Measurements from ENCODE around the gene MFAP1.
"Not testable (repeated sequence)": the region's sequence is repeated elsewhere in the genome, so short reads cannot be mapped to it uniquely, and the experiment has no call there.

MFAP1 gene

DNA sequence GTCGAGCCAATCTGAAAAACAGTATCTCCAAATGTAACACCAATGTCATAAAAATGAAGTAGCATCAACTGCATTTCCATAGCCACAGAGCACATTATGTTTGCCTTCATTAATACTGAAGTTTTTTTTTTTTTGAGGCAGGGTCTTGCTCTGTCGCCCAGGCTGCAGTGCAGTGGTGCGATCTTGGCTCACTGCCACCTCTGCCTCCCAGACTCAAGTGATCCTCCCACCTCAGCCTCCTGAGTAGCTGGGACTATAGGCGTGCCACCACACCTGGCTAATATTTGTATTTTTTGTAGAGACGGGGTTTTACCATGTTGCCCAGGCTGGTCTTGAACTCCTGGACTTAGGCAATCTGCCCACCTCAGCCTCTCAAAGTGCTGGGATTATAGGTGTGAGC lies 9.4 kb downstream of the MFAP1 start:
- DNase-seq: not testable (repeated sequence)

DNA sequence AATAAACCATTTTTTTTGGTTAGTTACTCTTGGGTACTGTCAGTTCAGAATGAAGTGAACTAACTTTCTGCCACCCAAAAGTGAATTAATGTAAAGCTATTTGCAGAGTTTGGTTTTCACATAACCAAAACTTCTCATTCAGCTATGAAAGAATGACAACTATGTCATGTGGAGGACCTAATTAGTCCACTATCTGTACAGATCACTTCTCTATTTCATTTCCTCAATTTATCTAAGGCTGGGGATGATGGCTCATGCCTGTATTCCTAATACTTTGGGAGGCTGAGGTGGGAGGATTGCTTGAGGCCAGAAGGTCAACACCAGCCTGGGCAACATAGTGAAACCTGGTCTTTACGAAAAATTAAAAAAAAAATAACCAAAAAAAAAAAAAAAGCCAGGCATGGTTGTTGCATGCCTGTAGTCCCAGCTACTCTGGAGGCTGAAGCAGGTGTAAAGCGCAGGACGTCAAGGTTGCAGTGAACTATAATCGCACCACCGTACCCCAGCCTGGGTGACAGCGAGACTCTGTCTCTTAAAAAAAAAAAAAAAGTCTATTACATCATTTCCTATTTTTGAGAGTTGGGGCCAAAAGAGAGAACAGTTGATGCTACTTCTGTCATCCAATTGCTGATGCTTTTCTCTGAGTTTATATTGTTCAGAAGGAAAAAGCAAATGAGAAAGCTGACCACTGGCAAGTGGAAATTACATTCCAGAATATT lies 15.4 kb downstream of the MFAP1 start:
- no peak for DNase-seq

- DNase-seq: no peak
Observed at GRCh38 chr15:43808435-43808950, 16.0 kb downstream of the MFAP1 start.

- DNase-seq: not testable (repeated sequence)
Observed at GRCh38 chr15:43802676-43803075, 21.8 kb downstream of the MFAP1 start.

GRCh38 chr15:43800286-43801141 lies 24.0 kb downstream of the MFAP1 start, which contains the start of gene HYPK:
TSS of gene HYPK (plus strand) at chr15:43800599. CDS start at chr15:43800623, 24 bp downstream.
- DNase-seq: peak; percentile 93

GRCh38 chr15:43799945-43800285 lies 24.6 kb downstream of the MFAP1 start, which contains the start of gene SERINC4:
TSS of gene SERINC4 (minus strand) at chr15:43800220. CDS start at chr15:43799986, 234 bp downstream.
- DNase-seq: no peak

DNA sequence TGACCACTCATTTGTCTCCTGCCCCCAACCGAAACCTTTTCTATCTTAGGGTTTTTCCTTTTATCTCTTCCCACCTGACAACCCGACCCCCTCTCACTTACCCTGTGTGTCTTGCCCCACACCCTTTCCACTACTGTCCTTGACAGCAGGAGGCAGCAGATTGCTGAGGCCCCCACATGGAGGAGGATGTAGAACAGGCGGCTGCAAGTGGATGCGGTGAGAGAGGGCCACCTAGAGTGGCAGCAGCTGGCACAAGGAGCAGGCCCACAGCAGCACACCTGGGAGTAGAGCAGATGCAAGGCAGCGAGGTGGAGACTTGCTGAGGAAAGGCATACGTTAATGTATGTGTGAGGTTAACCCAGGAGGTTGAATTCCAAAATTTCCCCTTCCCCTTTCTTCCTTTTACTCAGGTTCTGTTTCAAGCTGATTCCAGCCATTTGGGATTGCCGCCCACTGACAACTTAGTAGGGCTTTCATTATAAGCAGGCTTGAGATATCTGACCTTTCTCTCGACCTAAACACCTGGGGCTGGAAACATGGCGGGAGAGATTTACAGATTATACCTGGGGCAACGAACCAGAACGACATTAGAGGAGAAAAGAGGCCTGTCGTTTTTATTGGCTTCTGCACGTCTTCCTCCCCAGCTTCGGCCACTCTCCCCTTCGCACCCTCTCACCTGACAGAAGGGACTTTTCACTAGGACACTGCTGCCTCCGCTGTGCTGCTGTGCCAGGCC lies 25.1 kb downstream of the MFAP1 start:
- DNase-seq: no peak

DNA sequence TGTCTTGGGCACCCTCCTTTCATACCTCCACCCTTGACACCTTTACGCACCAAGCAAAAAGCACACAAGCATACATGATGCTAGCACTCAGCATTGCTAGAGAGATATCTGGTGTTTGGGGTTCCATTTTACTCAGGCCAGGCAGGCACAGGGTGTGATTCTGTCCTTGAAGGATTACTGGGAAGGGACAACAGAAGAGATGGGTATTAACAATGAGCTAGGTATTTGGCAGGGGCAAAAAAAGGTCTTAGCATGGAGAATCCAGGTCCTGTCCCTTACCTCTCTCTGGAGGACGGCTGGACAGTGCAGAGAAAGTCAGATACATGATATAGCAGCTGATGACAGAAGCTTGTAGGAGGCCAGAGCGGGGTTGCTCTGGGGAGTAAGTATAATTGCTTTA lies 27.9 kb downstream of the MFAP1 start:
- DNase-seq: no peak

- no peak for DNase-seq
Observed at GRCh38 chr15:43795997-43796396, 28.5 kb downstream of the MFAP1 start.

DNA sequence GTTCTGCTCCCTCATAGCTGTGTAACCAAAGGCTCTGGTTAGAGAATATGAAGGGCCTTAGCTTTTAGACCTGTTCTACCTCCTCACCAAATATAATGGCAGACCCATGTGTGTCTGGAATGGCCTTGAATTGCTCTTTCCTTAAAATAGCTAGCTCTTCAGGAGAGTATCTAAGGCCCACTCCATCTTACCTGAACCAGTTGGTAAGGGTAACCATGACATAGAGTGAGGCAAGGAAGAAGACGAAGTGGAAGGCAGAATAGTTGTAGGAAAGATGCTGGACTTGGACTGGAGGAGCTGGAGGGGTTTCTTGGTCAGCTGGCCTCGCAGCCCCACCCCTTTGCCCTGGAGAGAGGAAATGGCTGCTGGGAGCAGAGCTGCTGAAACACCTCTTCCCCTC lies 29.3 kb downstream of the MFAP1 start:
- DNase-seq: no peak

DNA sequence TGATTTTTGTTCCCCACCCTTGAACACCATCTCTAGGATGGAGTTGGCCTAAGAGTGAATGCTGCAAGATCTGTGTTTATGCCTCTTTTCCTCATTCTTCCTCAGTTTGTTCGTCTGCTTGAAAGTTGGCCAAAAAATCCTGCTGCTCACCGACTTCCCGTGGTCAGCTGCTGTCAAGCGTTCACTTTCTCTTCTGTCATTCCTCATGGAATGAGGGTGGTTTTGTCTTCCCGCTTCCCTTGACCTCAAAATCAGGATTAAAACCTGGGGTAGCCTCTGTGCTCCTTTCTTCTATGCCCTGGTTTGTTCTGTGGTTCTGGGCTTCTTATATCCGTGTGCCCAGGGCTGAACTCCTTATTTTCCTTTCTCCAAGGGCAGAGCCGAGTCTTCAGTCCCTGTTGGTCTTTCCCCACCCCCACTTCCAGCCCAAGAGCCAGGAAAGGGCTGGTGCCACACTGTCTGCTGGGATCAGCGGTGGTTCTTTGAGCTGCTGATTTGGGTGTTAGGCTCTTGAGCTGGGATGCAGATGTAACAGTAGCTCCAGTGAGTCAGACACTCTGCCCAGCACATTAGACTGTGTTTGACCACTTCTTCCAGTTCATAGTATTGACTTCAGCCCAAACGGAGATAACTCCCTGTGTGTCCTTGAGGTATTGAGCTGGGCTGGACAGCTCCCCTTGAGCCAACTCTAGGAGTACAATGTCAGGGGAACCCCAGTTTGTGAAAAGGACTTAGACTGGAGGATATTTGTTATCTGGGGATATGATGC lies 30.0 kb downstream of the MFAP1 start:
- DNase-seq: no peak

- DNase-seq: no peak
Observed at GRCh38 chr15:43793647-43794046, 30.8 kb downstream of the MFAP1 start.

DNA sequence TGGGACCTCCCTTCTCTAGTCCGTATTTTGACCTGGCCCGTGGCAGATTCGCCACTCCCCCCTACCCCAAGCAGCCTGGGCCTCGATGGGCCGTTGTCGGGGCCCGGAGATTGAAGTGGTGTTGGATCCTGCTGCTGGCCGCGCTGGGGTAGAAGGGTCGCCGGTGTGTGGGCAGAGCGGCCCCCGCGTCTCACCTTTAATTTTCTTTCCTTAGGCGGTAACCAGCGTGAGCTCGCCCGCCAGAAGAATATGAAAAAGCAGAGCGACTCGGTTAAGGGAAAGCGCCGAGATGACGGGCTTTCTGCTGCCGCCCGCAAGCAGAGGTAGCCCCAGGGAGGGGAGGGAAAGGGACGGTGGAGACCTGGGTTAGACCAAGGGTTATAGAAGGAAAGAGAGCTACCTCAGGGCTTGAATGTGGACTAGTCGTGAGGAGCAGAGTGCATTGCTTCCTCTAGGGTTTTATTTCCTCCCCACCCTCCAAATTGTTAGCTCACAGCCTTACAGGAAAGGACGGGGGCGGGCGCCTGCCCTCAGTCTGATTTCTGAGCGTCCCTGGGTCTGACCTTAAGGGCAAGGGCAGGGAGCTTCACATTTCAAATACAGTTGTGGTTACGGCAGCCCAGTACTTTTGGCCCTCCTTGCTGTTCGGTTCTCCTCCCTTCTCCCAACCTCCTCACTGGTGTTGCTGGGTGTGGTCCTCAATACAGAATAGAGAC lies 31.6 kb downstream of the MFAP1 start:
- peak; percentile 42 for DNase-seq

DNA sequence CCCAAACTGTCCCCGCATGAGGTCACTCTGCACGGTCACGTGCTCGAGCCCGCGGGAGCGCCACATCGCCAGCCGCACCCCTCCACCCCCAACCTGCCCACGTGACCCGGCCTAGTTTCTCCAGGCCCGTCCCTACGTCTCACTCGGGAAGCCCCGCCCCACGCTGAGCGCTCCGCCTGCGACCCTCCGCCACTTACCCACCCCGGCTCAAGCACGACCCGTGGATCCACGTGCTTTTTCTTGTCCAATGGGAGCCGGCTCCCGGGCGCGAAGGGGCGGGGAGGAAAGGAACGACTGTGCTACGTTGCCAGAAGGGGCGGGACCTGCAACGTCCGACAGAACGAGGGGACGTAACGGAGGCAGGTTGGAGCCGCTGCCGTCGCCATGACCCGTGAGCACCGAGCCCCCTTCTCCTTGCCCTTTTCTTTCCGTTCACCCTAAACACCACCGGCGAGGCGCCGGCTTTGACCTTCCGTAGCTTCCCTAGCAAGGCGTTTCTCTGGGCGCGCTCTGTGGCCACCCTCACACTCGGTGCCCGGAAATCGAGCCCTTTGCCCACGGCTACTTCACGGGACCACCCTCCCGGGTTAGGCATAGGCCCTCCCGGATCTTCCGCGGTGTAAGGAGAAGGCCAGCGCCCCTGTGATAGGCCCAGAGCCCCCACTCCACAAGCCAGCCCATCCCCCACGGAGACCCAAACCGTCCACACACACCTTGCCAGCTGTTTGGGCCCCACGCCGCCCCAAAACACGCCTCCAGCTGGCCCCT lies 32.3 kb downstream of the MFAP1 start, which contains the start of gene SERF2:
SERF2 (plus strand) TSS at position 328 of the 768 bp plus-strand sequence; CDS start at position 385, 57 bp downstream.
- peak; percentile 99 for DNase-seq

GRCh38 chr15:43789409-43789808 lies 35.1 kb downstream of the MFAP1 start:
- no peak for DNase-seq

- DNase-seq: no peak
Observed at GRCh38 chr15:43779016-43779415, 45.5 kb downstream of the MFAP1 start.

GRCh38 chr15:43777267-43777914 lies 47.1 kb downstream of the MFAP1 start:
- peak; percentile 91 for DNase-seq

DNA sequence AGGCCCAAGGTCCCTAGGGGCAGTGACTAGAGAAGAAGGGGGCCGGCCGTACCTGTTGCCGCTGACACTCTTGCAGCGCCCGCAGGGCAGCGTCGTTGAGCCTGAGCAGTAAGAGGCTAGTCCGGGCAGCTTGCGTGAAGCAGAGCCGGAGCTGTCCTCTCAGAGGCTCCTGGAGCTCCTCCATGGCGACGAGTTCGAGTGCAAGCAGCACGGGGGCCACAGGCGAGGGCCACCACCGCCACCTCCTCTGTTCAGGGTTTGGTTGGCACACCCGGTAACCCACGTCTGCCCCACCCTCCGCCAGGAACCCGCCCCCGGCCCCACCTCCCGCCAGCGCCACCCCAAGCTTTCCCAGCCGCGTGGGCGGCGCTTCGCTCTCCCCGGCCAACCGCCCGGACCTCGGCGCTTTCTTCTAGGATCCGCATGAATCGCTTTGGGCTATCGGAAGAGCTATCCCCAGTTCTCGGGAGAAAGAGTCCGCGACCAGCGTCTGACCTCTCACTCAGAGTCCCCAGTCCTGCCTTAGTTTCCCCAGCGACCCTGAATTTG lies 47.7 kb downstream of the MFAP1 start, which contains the start of gene ELL3:
ELL3 (minus strand) TSS at position 249 of the 549 bp plus-strand sequence; CDS start at position 184, 65 bp downstream.
- DNase-seq: peak; percentile 90

DNA sequence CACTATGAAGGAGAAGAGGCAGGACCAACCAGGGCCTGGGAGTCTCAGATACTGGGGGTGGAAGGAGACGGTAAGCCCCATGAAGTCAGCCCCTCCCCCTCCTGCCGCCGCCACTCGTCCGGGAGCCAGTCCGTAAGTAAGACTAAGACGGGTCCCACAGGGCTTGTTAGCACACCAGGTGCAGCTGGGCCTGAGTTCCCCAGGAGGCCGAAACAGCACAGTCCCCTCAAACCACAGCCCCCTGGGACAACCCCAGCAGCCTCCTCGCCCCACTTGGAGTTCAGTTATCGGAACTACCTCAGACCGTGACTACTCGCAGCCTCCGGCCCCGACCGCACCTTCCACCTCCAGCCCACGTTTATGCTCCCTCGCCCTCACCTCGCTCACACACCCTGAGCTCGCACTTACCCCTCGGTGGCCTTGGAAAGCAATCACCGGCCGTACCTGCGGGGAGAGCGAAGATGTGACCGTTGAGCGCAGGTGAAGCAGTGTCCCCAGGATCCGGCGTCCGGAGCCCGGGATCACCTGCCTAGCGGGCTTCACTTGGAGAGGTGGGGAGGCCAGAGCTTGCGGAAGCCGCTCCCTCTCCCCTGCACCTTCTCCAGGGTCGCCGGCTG lies 48.3 kb downstream of the MFAP1 start:
- DNase-seq: no peak

Measured in OCI-M1 (cell line).